SK-N-SH (cell line): ENCODE results near the gene BTG3.

Experiments used
- EP300 ChIP-seq, 2 experiments: IDR thresholded peaks; 2 replicates each; pipeline versions ENCODE4 v1.4.0 to v1.6.1; 2012; ENCODE audit warnings: borderline replicate concordance in 1 of 2, low read depth in 1 of 2, low read length in 1 of 2
- FOXJ3 ChIP-seq: sonication (generic); formaldehyde crosslinking; IDR thresholded peaks from 2 replicates; pipeline ENCODE4 v1.5.1; 2020; ENCODE audit warnings: mild to moderate bottlenecking, missing genetic modification reagents
- FOXM1 ChIP-seq: IDR thresholded peaks from 2 replicates; pipeline ENCODE4 v1.4.0; 2012; ENCODE audit warnings: low read depth, mild to moderate bottlenecking
- GABPA ChIP-seq: IDR thresholded peaks from 2 replicates; pipeline ENCODE4 v1.4.0; 2012; ENCODE audit warnings: low read depth, mild to moderate bottlenecking
- POLR2AphosphoS5 ChIP-seq: IDR thresholded peaks from 2 replicates; pipeline ENCODE4 v1.6.1; 2012; ENCODE audit warnings: low read depth, low read length
- SIN3A ChIP-seq: IDR thresholded peaks from 2 replicates; pipeline ENCODE4 v1.6.1; 2012; ENCODE audit warnings: low read depth, mild to moderate bottlenecking, low read length, moderate library complexity, borderline replicate concordance
- TEAD4 ChIP-seq: IDR thresholded peaks from 2 replicates; pipeline ENCODE4 v1.4.0; 2012; ENCODE audit warnings: mild to moderate bottlenecking, borderline replicate concordance; ENCODE audit not compliant: insufficient read depth
- TF ChIP-seq, protein P1 (sequence below): fragments of 200-600 bp; sonication (generic); IDR thresholded peaks from 2 replicates; pipeline ENCODE4 v1.6.1; 2017; ENCODE audit warnings: antibody characterized with exemption, mild to moderate bottlenecking, moderate library complexity
- TF ChIP-seq, protein P2 (sequence below): IDR thresholded peaks from 2 replicates; pipeline ENCODE4 v1.4.0; 2012; ENCODE audit warnings: low read depth, borderline replicate concordance
- TF ChIP-seq, protein P3 (sequence below): fragments of 150-350 bp; IDR thresholded peaks from 2 replicates; pipeline ENCODE4 v1.6.1; 2017; ENCODE audit warnings: antibody characterized with exemption, low read length, low read depth, borderline replicate concordance

DNA sequence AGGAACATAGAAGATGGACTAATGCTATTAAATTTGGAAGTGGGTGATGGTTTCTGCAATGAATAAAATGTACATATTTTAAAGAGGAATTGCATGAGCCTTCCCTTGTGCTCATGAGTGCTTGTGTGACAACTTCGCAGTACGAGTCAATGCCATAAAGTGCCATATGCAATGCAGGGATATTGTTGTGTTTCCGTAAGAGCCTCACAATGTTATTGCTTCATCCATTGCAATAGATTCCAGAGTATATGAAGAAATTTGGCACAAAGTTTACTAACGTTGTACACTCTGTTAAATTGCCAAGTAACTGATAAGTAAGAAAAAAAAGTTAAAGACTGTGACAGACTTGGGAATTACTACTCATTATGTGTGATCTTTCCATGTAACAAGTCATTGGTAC, 22.3 kb downstream of the BTG3 start:
- TF ChIP-seq, protein P1, sequence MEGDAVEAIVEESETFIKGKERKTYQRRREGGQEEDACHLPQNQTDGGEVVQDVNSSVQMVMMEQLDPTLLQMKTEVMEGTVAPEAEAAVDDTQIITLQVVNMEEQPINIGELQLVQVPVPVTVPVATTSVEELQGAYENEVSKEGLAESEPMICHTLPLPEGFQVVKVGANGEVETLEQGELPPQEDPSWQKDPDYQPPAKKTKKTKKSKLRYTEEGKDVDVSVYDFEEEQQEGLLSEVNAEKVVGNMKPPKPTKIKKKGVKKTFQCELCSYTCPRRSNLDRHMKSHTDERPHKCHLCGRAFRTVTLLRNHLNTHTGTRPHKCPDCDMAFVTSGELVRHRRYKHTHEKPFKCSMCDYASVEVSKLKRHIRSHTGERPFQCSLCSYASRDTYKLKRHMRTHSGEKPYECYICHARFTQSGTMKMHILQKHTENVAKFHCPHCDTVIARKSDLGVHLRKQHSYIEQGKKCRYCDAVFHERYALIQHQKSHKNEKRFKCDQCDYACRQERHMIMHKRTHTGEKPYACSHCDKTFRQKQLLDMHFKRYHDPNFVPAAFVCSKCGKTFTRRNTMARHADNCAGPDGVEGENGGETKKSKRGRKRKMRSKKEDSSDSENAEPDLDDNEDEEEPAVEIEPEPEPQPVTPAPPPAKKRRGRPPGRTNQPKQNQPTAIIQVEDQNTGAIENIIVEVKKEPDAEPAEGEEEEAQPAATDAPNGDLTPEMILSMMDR: no peak
- TF ChIP-seq EP300 (IDR thresholded peaks at IDR 0.05; ENCODE audit: borderline replicate concordance in 1 of 2, low read depth in 1 of 2, low read length in 1 of 2) (no peak), GABPA (no peak), SIN3A (no peak), FOXJ3 (CRISPR knock-in tag) (no peak), POLR2AphosphoS5 (no peak), FOXM1 (no peak), TEAD4 (no peak)
- TF ChIP-seq, protein P2, sequence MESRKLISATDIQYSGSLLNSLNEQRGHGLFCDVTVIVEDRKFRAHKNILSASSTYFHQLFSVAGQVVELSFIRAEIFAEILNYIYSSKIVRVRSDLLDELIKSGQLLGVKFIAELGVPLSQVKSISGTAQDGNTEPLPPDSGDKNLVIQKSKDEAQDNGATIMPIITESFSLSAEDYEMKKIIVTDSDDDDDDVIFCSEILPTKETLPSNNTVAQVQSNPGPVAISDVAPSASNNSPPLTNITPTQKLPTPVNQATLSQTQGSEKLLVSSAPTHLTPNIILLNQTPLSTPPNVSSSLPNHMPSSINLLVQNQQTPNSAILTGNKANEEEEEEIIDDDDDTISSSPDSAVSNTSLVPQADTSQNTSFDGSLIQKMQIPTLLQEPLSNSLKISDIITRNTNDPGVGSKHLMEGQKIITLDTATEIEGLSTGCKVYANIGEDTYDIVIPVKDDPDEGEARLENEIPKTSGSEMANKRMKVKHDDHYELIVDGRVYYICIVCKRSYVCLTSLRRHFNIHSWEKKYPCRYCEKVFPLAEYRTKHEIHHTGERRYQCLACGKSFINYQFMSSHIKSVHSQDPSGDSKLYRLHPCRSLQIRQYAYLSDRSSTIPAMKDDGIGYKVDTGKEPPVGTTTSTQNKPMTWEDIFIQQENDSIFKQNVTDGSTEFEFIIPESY: no peak
- TF ChIP-seq, protein P3, sequence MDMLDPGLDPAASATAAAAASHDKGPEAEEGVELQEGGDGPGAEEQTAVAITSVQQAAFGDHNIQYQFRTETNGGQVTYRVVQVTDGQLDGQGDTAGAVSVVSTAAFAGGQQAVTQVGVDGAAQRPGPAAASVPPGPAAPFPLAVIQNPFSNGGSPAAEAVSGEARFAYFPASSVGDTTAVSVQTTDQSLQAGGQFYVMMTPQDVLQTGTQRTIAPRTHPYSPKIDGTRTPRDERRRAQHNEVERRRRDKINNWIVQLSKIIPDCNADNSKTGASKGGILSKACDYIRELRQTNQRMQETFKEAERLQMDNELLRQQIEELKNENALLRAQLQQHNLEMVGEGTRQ: no peak
